Liver (tissue), 9 donors: ENCODE results near the gene CPT1A. TPM values are rescaled to one million over a fixed set of nuclear protein-coding genes. Genes with fewer than 3 reads are reported as not detected.

ENCODE experiments used
- DNase-seq: peaks from one replicate; pipeline ENCODE4 v3.0.0-alpha.2; 2017; ENCODE audit warnings: low spot score
- H3K27ac ChIP-seq, 2 donors: one replicate each; pipeline ENCODE4 v1.7.0; 2013; ENCODE audit warnings: inconsistent platforms in 2 of 2, low read length in 2 of 2, control low read depth in 1 of 2, low read depth in 1 of 2, mild to moderate bottlenecking in 1 of 2
- H3K27me3 ChIP-seq, 4 donors: one replicate each; pipeline versions ENCODE4 v1.6.1 to v1.7.0; 2013; ENCODE audit warnings: low read length in 3 of 4, inconsistent platforms in 1 of 4, mild to moderate bottlenecking in 1 of 4, moderate library complexity in 1 of 4; ENCODE audit not compliant: control insufficient read depth in 4 of 4, insufficient read depth in 4 of 4
- H3K36me3 ChIP-seq, 4 donors: one replicate each; pipeline versions ENCODE4 v1.6.1 to v1.7.0; 2013; ENCODE audit warnings: low read length in 3 of 4, mild to moderate bottlenecking in 3 of 4, low read depth in 1 of 4, moderate library complexity in 1 of 4; ENCODE audit not compliant: control insufficient read depth in 4 of 4, insufficient read depth in 3 of 4
- H3K4me1 ChIP-seq, 4 donors: one replicate each; pipeline versions ENCODE4 v1.6.1 to v1.7.0; 2013; ENCODE audit warnings: low read length in 3 of 4, mild to moderate bottlenecking in 3 of 4, moderate library complexity in 1 of 4; ENCODE audit not compliant: control insufficient read depth in 4 of 4, insufficient read depth in 4 of 4
- H3K4me3 ChIP-seq, 3 donors: one replicate each; pipeline versions ENCODE4 v1.6.1 to v1.7.0; 2013; ENCODE audit warnings: low read length in 3 of 3, control low read depth in 1 of 3, low read depth in 1 of 3, mild to moderate bottlenecking in 1 of 3
- H3K9ac ChIP-seq, 2 donors: one replicate each; pipeline ENCODE4 v1.7.0; 2013; ENCODE audit warnings: low read length in 2 of 2, mild to moderate bottlenecking in 2 of 2, moderate library complexity in 2 of 2, control low read depth in 1 of 2, low read depth in 1 of 2
- H3K9me3 ChIP-seq, 4 donors: one replicate each; pipeline versions ENCODE4 v1.6.1 to v1.7.0; 2013; ENCODE audit warnings: low read length in 3 of 4; ENCODE audit not compliant: control insufficient read depth in 4 of 4
- EGR1 ChIP-seq, 2 donors: IDR thresholded peaks; 2 replicates each; pipeline ENCODE4 v1.6.1; 2016 to 2018; ENCODE audit warnings: antibody characterized with exemption in 2 of 2, low read depth in 2 of 2
- FOXA1 ChIP-seq: IDR thresholded peaks from 2 replicates; pipeline ENCODE4 v1.6.1; 2016; ENCODE audit warnings: antibody characterized with exemption
- FOXA2 ChIP-seq: IDR thresholded peaks from 2 replicates; pipeline ENCODE4 v1.6.1; 2016; ENCODE audit warnings: antibody characterized with exemption
- GABPA ChIP-seq, 2 donors: IDR thresholded peaks in 1 of 2; conservative IDR thresholded peaks in 1 of 2; 2 replicates each; pipeline ENCODE4 v1.6.1; 2016; ENCODE audit warnings: antibody characterized with exemption in 2 of 2, mild to moderate bottlenecking in 1 of 2, moderate library complexity in 1 of 2
- HNF4A ChIP-seq, 2 donors: conservative IDR thresholded peaks; 2 replicates each; pipeline ENCODE4 v1.6.1; 2016; ENCODE audit warnings: antibody characterized with exemption in 2 of 2, mild to moderate bottlenecking in 2 of 2
- HNF4G ChIP-seq: IDR thresholded peaks from 2 replicates; pipeline ENCODE4 v1.6.1; 2016; ENCODE audit warnings: antibody characterized with exemption
- JUND ChIP-seq, 2 donors: IDR thresholded peaks; 2 replicates each; pipeline ENCODE4 v1.6.1; 2016; ENCODE audit warnings: antibody characterized with exemption in 2 of 2
- NR2F2 ChIP-seq: IDR thresholded peaks from 2 replicates; pipeline ENCODE4 v1.6.1; 2016; ENCODE audit warnings: antibody characterized with exemption
- RAD21 ChIP-seq, 2 donors: IDR thresholded peaks; 2 replicates each; pipeline ENCODE4 v1.6.1; 2016; ENCODE audit warnings: antibody characterized with exemption in 2 of 2, mild to moderate bottlenecking in 2 of 2
- RXRA ChIP-seq, 2 donors: IDR thresholded peaks; 2 replicates each; pipeline ENCODE4 v1.6.1; 2017 to 2018; ENCODE audit warnings: antibody characterized with exemption in 2 of 2, mild to moderate bottlenecking in 1 of 2
- SP1 ChIP-seq: IDR thresholded peaks from 2 replicates; pipeline ENCODE4 v1.6.1; 2018; ENCODE audit warnings: antibody characterized with exemption, mild to moderate bottlenecking
- TAF1 ChIP-seq: conservative IDR thresholded peaks from 2 replicates; pipeline ENCODE4 v1.6.1; 2016; ENCODE audit warnings: antibody characterized with exemption, mild to moderate bottlenecking
- YY1 ChIP-seq: IDR thresholded peaks from 2 replicates; pipeline ENCODE4 v1.6.1; 2016; ENCODE audit warnings: antibody characterized with exemption, mild to moderate bottlenecking
- WGBS: extraction: QIAGEN DNeasy Blood & Tissue Kit; methylation state at CpG from one replicate; pipeline ENCODE4 v1.1.7; 2013; 5-methylcytosine and 5-hydroxymethylcytosine counted together
- polyA plus RNA-seq, 2 donors: library from polyadenylated mRNA; stranded (reverse) in 1 of 2; unstranded in 1 of 2; fragments of 200-250 nt in 1 of 2; fragments of >200 nt in 1 of 2; fragmentation: Nextera tagmentation in 1 of 2; extraction: Ambion mirVana in 1 of 2; gene quantifications; one replicate each; pipeline versions ENCODE4 v1.2.1 to v1.2.3, GENCODE V29; 2013 to 2015
- total RNA-seq, 2 donors: library from RNA; depleted of rRNA; stranded (reverse); fragments of >200 nt; gene quantifications; one replicate each; pipeline ENCODE4 v1.2.3, GENCODE V29; 2014
- TF ChIP-seq, protein P1 (sequence below): IDR thresholded peaks from 2 replicates; pipeline ENCODE4 v1.6.1; 2016; ENCODE audit warnings: antibody characterized with exemption
- TF ChIP-seq, protein P2 (sequence below): IDR thresholded peaks from 2 replicates; pipeline ENCODE4 v1.6.1; 2016; ENCODE audit warnings: antibody characterized with exemption
- TF ChIP-seq, protein P3 (sequence below): fragments of 150-350 bp; IDR thresholded peaks from 2 replicates; pipeline ENCODE4 v1.5.1; 2017; ENCODE audit warnings: improper control_type of control experiment, low read depth, low read length; ENCODE audit not compliant: missing input control
- TF ChIP-seq, protein P4 (sequence below): IDR thresholded peaks from 2 replicates; pipeline ENCODE4 v1.6.1; 2016; ENCODE audit warnings: antibody characterized with exemption
- TF ChIP-seq, protein P5 (sequence below): IDR thresholded peaks from 2 replicates; pipeline ENCODE4 v1.6.1; 2016; ENCODE audit warnings: antibody characterized with exemption, mild to moderate bottlenecking
- donor health status: healthy.
- donor health status: healthy.
- donor health status: healthy.
- donor health status: healthy.
- donor health status: healthy.

Gene CPT1A
- total and polyA plus RNA-seq, 4 donors: 17.2 to 232 (median 61.0) TPM

DNA sequence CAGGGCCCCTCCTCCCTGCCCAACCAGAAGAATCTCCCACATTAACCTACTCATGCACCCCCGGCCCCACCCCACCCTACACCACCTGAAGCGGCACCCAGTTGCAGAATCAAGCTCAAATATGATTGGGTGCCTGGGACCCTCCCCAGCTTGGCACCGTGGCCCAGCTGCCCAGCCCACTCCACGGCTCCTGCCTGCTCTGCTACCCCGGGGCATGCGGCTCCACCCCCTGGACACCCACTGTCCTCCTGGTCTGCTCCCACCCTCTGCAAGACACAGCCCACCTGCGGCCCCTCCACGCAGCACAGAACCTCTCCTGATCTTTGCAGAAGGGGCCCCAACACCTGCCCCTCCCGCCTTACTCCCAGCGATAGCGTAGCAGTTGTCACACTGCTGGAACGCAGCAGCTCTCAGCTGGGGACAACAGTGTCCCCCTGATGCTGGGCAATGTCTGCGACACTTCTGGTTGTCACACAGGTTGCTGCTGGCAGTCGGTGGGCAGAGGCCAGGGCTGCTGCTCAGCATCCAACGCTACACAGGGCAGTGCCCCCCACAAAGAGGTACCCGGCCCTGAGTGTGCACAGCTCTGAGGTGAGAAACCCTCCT is 58.4 kb downstream of the CPT1A start:
- H3K36me3 ChIP-seq: peaks cover 27 to 60% (median 54%) of the 10 kb centered on the region in 4 donors
- no peak overlapping the region for H3K27ac ChIP-seq
- no peak for DNase-seq
- no peak overlapping the region for H3K4me3 ChIP-seq
- 97% methylated on average over 16 of the region's 16 CpGs for WGBS
- no peak for TF ChIP-seq TAF1
- no peak for TF ChIP-seq GABPA (IDR thresholded peaks at IDR 0.05 in 1 of 2, conservative IDR thresholded peaks at IDR 0.05 in 1 of 2)
- TF ChIP-seq, protein P1, sequence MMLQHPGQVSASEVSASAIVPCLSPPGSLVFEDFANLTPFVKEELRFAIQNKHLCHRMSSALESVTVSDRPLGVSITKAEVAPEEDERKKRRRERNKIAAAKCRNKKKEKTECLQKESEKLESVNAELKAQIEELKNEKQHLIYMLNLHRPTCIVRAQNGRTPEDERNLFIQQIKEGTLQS: no peak
- no peak for TF ChIP-seq RXRA (IDR thresholded peaks at IDR 0.05)
- TF ChIP-seq, protein P2, sequence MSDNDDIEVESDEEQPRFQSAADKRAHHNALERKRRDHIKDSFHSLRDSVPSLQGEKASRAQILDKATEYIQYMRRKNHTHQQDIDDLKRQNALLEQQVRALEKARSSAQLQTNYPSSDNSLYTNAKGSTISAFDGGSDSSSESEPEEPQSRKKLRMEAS: no peak
- no peak for TF ChIP-seq JUND (IDR thresholded peaks at IDR 0.05)
- no peak for TF ChIP-seq HNF4A (conservative IDR thresholded peaks at IDR 0.05)
- TF ChIP-seq HNF4G: no peak
- no peak for TF ChIP-seq YY1
- TF ChIP-seq NR2F2: no peak
- no peak overlapping the region for H3K9ac ChIP-seq
- H3K4me1 ChIP-seq: no peaks in the 10 kb centered on the region
- H3K9me3 ChIP-seq: no peaks in the 10 kb centered on the region
- no peaks in the 10 kb centered on the region for H3K27me3 ChIP-seq

DNA sequence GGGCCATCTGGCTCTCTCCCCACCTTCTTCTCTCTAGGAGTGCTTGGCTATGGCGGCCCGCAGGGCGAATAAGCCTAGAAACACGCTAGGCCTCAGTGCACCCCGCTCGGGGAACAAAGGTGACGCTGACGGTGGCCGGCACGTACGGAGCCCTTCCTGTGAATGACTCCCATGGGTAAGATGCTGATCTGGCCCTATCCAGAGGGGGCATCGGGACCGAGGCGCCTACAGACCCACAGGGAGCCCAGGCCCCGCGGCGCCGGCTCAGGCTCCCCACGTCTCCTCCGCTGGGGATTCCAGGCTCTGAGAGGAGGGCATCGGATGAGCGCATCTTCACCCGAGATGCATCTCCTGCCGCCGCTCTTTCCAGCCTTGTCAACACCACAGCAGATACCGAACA is 59.0 kb downstream of the CPT1A start:
- TF ChIP-seq, protein P2: no peak
- TF ChIP-seq GABPA (IDR thresholded peaks at IDR 0.05 in 1 of 2, conservative IDR thresholded peaks at IDR 0.05 in 1 of 2) (no peak), TAF1 (no peak), HNF4G (no peak), JUND (IDR thresholded peaks at IDR 0.05) (no peak), NR2F2 (no peak), SP1 (no peak), EGR1 (IDR thresholded peaks at IDR 0.05; ENCODE audit: low read depth in 2 of 2) (no peak), FOXA1 (no peak), HNF4A (conservative IDR thresholded peaks at IDR 0.05) (no peak), FOXA2 (no peak), RAD21 (IDR thresholded peaks at IDR 0.05) (no peak), YY1 (no peak)
- TF ChIP-seq, protein P3, sequence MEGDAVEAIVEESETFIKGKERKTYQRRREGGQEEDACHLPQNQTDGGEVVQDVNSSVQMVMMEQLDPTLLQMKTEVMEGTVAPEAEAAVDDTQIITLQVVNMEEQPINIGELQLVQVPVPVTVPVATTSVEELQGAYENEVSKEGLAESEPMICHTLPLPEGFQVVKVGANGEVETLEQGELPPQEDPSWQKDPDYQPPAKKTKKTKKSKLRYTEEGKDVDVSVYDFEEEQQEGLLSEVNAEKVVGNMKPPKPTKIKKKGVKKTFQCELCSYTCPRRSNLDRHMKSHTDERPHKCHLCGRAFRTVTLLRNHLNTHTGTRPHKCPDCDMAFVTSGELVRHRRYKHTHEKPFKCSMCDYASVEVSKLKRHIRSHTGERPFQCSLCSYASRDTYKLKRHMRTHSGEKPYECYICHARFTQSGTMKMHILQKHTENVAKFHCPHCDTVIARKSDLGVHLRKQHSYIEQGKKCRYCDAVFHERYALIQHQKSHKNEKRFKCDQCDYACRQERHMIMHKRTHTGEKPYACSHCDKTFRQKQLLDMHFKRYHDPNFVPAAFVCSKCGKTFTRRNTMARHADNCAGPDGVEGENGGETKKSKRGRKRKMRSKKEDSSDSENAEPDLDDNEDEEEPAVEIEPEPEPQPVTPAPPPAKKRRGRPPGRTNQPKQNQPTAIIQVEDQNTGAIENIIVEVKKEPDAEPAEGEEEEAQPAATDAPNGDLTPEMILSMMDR: no peak
- TF ChIP-seq, protein P1: no peak
- TF ChIP-seq, protein P4, sequence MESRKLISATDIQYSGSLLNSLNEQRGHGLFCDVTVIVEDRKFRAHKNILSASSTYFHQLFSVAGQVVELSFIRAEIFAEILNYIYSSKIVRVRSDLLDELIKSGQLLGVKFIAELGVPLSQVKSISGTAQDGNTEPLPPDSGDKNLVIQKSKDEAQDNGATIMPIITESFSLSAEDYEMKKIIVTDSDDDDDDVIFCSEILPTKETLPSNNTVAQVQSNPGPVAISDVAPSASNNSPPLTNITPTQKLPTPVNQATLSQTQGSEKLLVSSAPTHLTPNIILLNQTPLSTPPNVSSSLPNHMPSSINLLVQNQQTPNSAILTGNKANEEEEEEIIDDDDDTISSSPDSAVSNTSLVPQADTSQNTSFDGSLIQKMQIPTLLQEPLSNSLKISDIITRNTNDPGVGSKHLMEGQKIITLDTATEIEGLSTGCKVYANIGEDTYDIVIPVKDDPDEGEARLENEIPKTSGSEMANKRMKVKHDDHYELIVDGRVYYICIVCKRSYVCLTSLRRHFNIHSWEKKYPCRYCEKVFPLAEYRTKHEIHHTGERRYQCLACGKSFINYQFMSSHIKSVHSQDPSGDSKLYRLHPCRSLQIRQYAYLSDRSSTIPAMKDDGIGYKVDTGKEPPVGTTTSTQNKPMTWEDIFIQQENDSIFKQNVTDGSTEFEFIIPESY: no peak
- TF ChIP-seq, protein P5, sequence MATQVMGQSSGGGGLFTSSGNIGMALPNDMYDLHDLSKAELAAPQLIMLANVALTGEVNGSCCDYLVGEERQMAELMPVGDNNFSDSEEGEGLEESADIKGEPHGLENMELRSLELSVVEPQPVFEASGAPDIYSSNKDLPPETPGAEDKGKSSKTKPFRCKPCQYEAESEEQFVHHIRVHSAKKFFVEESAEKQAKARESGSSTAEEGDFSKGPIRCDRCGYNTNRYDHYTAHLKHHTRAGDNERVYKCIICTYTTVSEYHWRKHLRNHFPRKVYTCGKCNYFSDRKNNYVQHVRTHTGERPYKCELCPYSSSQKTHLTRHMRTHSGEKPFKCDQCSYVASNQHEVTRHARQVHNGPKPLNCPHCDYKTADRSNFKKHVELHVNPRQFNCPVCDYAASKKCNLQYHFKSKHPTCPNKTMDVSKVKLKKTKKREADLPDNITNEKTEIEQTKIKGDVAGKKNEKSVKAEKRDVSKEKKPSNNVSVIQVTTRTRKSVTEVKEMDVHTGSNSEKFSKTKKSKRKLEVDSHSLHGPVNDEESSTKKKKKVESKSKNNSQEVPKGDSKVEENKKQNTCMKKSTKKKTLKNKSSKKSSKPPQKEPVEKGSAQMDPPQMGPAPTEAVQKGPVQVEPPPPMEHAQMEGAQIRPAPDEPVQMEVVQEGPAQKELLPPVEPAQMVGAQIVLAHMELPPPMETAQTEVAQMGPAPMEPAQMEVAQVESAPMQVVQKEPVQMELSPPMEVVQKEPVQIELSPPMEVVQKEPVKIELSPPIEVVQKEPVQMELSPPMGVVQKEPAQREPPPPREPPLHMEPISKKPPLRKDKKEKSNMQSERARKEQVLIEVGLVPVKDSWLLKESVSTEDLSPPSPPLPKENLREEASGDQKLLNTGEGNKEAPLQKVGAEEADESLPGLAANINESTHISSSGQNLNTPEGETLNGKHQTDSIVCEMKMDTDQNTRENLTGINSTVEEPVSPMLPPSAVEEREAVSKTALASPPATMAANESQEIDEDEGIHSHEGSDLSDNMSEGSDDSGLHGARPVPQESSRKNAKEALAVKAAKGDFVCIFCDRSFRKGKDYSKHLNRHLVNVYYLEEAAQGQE: no peak
- Histone ChIP-seq H3K36me3 (peaks cover 27 to 60% (median 54%) of the 10 kb centered on the region in 4 donors), H3K4me3 (no peak overlapping the region), H3K27ac (no peak overlapping the region), H3K4me1 (no peaks in the 10 kb centered on the region), H3K9me3 (no peaks in the 10 kb centered on the region), H3K9ac (no peak overlapping the region), H3K27me3 (no peaks in the 10 kb centered on the region)
- 98% methylated on average over 26 of the region's 26 CpGs for whole genome bisulfite sequencing
- DNase-seq: no peak
